GM21529 (cell line): Measurements from ENCODE around the gene GPHN.

Experiments used
- ATAC-seq: cut with Tn5 transposase; IDR thresholded peaks from one replicate; pipeline ENCODE4 v1.9.1; 2021; ENCODE audit not compliant: unreplicated experiment

The GPHN gene

GRCh38 chr14:66507722-66508546 lies at the start of gene GPHN:
Gene GPHN (plus strand): TSS chr14:66508147.
- ATAC-seq, result peak; percentile 82

GRCh38 chr14:66459603-66460002 lies 48.3 kb upstream of the GPHN start:
- no peak for ATAC-seq

GRCh38 chr14:66464261-66464660 lies 43.7 kb upstream of the GPHN start:
- no peak for ATAC-seq

- no peak for ATAC-seq
These were observed 39.1 kb upstream of the GPHN start for GRCh38 chr14:66468778-66469367.

- ATAC-seq, result no peak
These were observed 36.4 kb upstream of the GPHN start for GRCh38 chr14:66471584-66471983.

GRCh38 chr14:66472251-66472650 lies 35.7 kb upstream of the GPHN start:
- no peak for ATAC-seq

GRCh38 chr14:66473223-66473622 lies 34.7 kb upstream of the GPHN start:
- ATAC-seq, result no peak

GRCh38 chr14:66476964-66477363 lies 31.0 kb upstream of the GPHN start:
- ATAC-seq, result no peak

GRCh38 chr14:66477567-66477966 lies 30.4 kb upstream of the GPHN start:
- no peak for ATAC-seq

GRCh38 chr14:66482873-66483272 lies 25.1 kb upstream of the GPHN start:
- no peak for ATAC-seq

GRCh38 chr14:66483322-66483721 lies 24.6 kb upstream of the GPHN start:
- no peak for ATAC-seq

GRCh38 chr14:66485029-66485428 lies 22.9 kb upstream of the GPHN start:
- no peak for ATAC-seq

- ATAC-seq, result no peak
These were observed 22.0 kb upstream of the GPHN start, which contains the start of gene CCDC196 for GRCh38 chr14:66485910-66486421. Gene CCDC196 (plus strand): TSS chr14:66486371. CDS start chr14:66486503, 132 bp downstream.

- no peak for ATAC-seq
These were observed 20.8 kb upstream of the GPHN start for GRCh38 chr14:66487164-66487563.

- ATAC-seq, result no peak
These were observed 17.5 kb upstream of the GPHN start for GRCh38 chr14:66490143-66491111.

GRCh38 chr14:66493750-66494149 lies 14.2 kb upstream of the GPHN start:
- ATAC-seq, result no peak

GRCh38 chr14:66495218-66496098 lies 12.5 kb upstream of the GPHN start:
- peak; percentile 91 for ATAC-seq

- ATAC-seq, result no peak
These were observed 11.6 kb upstream of the GPHN start for GRCh38 chr14:66496188-66496807.

- no peak for ATAC-seq
These were observed 11.0 kb upstream of the GPHN start for GRCh38 chr14:66496911-66497310.

- ATAC-seq, result no peak
These were observed 9.6 kb upstream of the GPHN start for GRCh38 chr14:66498311-66498710.
